Prostate gland (tissue), 2 donors: ENCODE results near the gene PDE4D. TPM values are rescaled to one million over a fixed set of nuclear protein-coding genes. Genes with fewer than 3 reads are reported as not detected.

Source experiments
- DNase-seq: peaks from one replicate; pipeline ENCODE4 v3.0.0-alpha.2; 2019; ENCODE audit warnings: low spot score
- H3K27ac ChIP-seq, 2 donors: fragments of 200-600 bp; sonication (generic); 2 replicates each; pipeline ENCODE4 v1.5.1; 2017 to 2019
- H3K27me3 ChIP-seq: fragments of 200-600 bp; sonication (generic); replicated peaks from 2 replicates; pipeline ENCODE4 v1.5.1; 2019; ENCODE audit not compliant: insufficient read depth
- H3K36me3 ChIP-seq, 2 donors: fragments of 200-600 bp; sonication (generic); 1 replicate in 1 of 2; 2 replicates in 1 of 2; pipeline versions ENCODE4 v1.5.1 to v1.8.1; 2017 to 2019
- H3K4me1 ChIP-seq: fragments of 200-600 bp; sonication (generic); replicated peaks from 2 replicates; pipeline ENCODE4 v1.5.1; 2019
- H3K4me3 ChIP-seq, 2 donors: fragments of 200-600 bp; sonication (generic); 2 replicates each; pipeline ENCODE4 v1.5.1; 2017 to 2019
- H3K9me3 ChIP-seq: fragments of 200-600 bp; sonication (generic); 2 replicates; pipeline ENCODE4 v1.5.1; 2017
- CTCF ChIP-seq, 4 experiments: fragments of 200-600 bp in 2 of 4; fragments of 450-650 bp in 2 of 4; sonication (generic) in 2 of 4; IDR thresholded peaks; 1 replicate in 3 of 4; 2 replicates in 1 of 4; pipeline ENCODE4 v1.5.1; 2016 to 2019; ENCODE audit warnings: antibody characterized with exemption in 4 of 4, mild to moderate bottlenecking in 2 of 4, moderate library complexity in 2 of 4
- POLR2A ChIP-seq: fragments of 450-650 bp; IDR thresholded peaks from one replicate; pipeline ENCODE4 v1.6.1; 2016; ENCODE audit warnings: antibody characterized with exemption, mild to moderate bottlenecking
- POLR2AphosphoS5 ChIP-seq: sonication (generic); formaldehyde crosslinking; IDR thresholded peaks from one replicate; pipeline ENCODE4 v1.6.1; 2017; ENCODE audit warnings: antibody characterized with exemption
- WGBS: methylation state at CpG from one replicate; pipeline ENCODE4 v1.1.5; 2018; 5-methylcytosine and 5-hydroxymethylcytosine counted together
- intact Hi-C: fragments of 100-400 bp; cut with DNase I; formaldehyde crosslinking; loops from one replicate; pipeline ENCODE4 v1.14.2; 2022
- total RNA-seq, 2 donors: library from RNA; depleted of rRNA; stranded (reverse); fragments of >200 nt; gene quantifications; one replicate each; pipeline ENCODE4 v1.1.0, GENCODE V29; 2016

PDE4D gene
- total RNA-seq, 2 donors from 2014 or later, result 64.2 to 75.6 TPM

GRCh38 chr5:59158637-59159391, 734.7 kb downstream of the PDE4D start:
- Histone ChIP-seq H3K36me3 (no peaks in the 10 kb centered on the region), H3K27ac (no peak overlapping the region), H3K27me3 (no peaks in the 10 kb centered on the region), H3K9me3 (no peaks in the 10 kb centered on the region), H3K4me1 (no peaks in the 10 kb centered on the region), H3K4me3 (no peak overlapping the region)
- WGBS, result 61% methylated on average over 2 of the region's 2 CpGs
- no peak for TF ChIP-seq CTCF (IDR thresholded peaks at IDR 0.05)
- no peak for TF ChIP-seq POLR2AphosphoS5
- TF ChIP-seq POLR2A, result no peak
- no peak for DNase-seq
- intact Hi-C loops, result no loop called here

- no peak overlapping the region for H3K27ac ChIP-seq
- H3K36me3 ChIP-seq, result no peaks in the 10 kb centered on the region
- TF ChIP-seq POLR2AphosphoS5, result no peak
- TF ChIP-seq POLR2A, result no peak
- TF ChIP-seq CTCF (IDR thresholded peaks at IDR 0.05), result no peak
- no peak overlapping the region for H3K4me3 ChIP-seq
- intact Hi-C loops, result no loop called here
- H3K27me3 ChIP-seq, result no peaks in the 10 kb centered on the region
- WGBS, result 26% methylated on average over 2 of the region's 2 CpGs
- H3K9me3 ChIP-seq, result no peaks in the 10 kb centered on the region
- H3K4me1 ChIP-seq, result no peaks in the 10 kb centered on the region
- no peak for DNase-seq
Observed at GRCh38 chr5:59158165-59158564, 735.4 kb downstream of the PDE4D start.

GRCh38 chr5:59157068-59157467, 736.5 kb downstream of the PDE4D start:
- WGBS, result 80% methylated on average over 4 of the region's 4 CpGs
- Histone ChIP-seq H3K4me3 (no peak overlapping the region), H3K27me3 (no peaks in the 10 kb centered on the region), H3K27ac (no peak overlapping the region), H3K9me3 (no peaks in the 10 kb centered on the region), H3K4me1 (no peaks in the 10 kb centered on the region), H3K36me3 (no peaks in the 10 kb centered on the region)
- intact Hi-C loops, result no loop called here
- TF ChIP-seq POLR2AphosphoS5, result no peak
- no peak for TF ChIP-seq CTCF (IDR thresholded peaks at IDR 0.05)
- TF ChIP-seq POLR2A, result no peak
- DNase-seq, result no peak

GRCh38 chr5:59152701-59153245, 740.8 kb downstream of the PDE4D start:
- 87% methylated on average over 2 of the region's 2 CpGs for WGBS
- no peaks in the 10 kb centered on the region for H3K27me3 ChIP-seq
- no peaks in the 10 kb centered on the region for H3K9me3 ChIP-seq
- H3K27ac ChIP-seq, result no peak overlapping the region
- intact Hi-C loops, result no loop called here
- no peaks in the 10 kb centered on the region for H3K36me3 ChIP-seq
- no peaks in the 10 kb centered on the region for H3K4me1 ChIP-seq
- no peak for DNase-seq
- TF ChIP-seq POLR2AphosphoS5, result no peak
- TF ChIP-seq POLR2A, result no peak
- no peak for TF ChIP-seq CTCF (IDR thresholded peaks at IDR 0.05)
- no peak overlapping the region for H3K4me3 ChIP-seq
